MCF 10A (cell line): ENCODE measurements around the gene BET1L. TPM values are rescaled to one million over a fixed set of nuclear protein-coding genes. Genes with fewer than 3 reads are reported as not detected.

Source experiments
- BruUV-seq: library from RNA; stranded (reverse); fragments of 400-500 nt; replicated peaks from 2 replicates; lab custom pipeline; 2021; lab: Mats Ljungman, UMichigan
- CTCF ChIA-PET: fragments of 300-600 bp; sonication (Branson Sonifier 250); formaldehyde crosslinking; extraction: SDS; loops from one replicate; lab custom pipeline; 2021; ENCODE audit warnings: antibody characterized with exemption, inconsistent platforms; lab: Yijun Ruan, JAX
- POLR2A ChIA-PET: fragments of 300-600, 350-650 bp; sonication (Branson Sonifier 250); formaldehyde crosslinking; extraction: SDS; loops from one replicate; lab custom pipeline; 2020; ENCODE audit warnings: antibody characterized with exemption, inconsistent platforms; lab: Yijun Ruan, JAX
- DNase-seq: peaks from one replicate; pipeline ENCODE4 v3.0.0-alpha.2; 2018; ENCODE audit not compliant: unreplicated experiment
- H3K27ac Mint-ChIP-seq: one replicate; pipeline ENCODE4 v1.8.0; 2022; ENCODE audit warnings: mild to moderate bottlenecking, low read depth, mixed read lengths; ENCODE audit not compliant: unreplicated experiment
- H3K27me3 Mint-ChIP-seq: one replicate; pipeline ENCODE4 v1.8.0; 2022; ENCODE audit warnings: mixed read lengths; ENCODE audit not compliant: insufficient read depth, unreplicated experiment
- H3K36me3 Mint-ChIP-seq: one replicate; pipeline ENCODE4 v1.8.0; 2022; ENCODE audit warnings: mild to moderate bottlenecking, moderate library complexity, mixed read lengths; ENCODE audit not compliant: insufficient read depth, unreplicated experiment
- H3K4me1 Mint-ChIP-seq: one replicate; pipeline ENCODE4 v1.8.0; 2022; ENCODE audit warnings: mixed read lengths; ENCODE audit not compliant: insufficient read depth, unreplicated experiment
- H3K4me3 Mint-ChIP-seq: one replicate; pipeline ENCODE4 v1.8.0; 2022; ENCODE audit warnings: mild to moderate bottlenecking, moderate library complexity, mixed read lengths; ENCODE audit not compliant: unreplicated experiment
- H3K9me3 Mint-ChIP-seq: one replicate; pipeline ENCODE4 v1.8.0; 2022; ENCODE audit warnings: mixed read lengths; ENCODE audit not compliant: unreplicated experiment
- intact Hi-C: fragments of 100-400 bp; cut with micrococcal nuclease; formaldehyde crosslinking; loops from 2 replicates; pipeline ENCODE4 v1.14.1; 2022
- total RNA-seq: library from RNA; stranded (reverse); gene quantifications from 2 replicates; pipeline ENCODE4 v1.2.3, GENCODE V29; 2022
- TF ChIP-seq, protein P1 (sequence below): fragments of 200-600 bp; IDR thresholded peaks from one replicate; pipeline ENCODE4 v1.8.0; 2022; ENCODE audit warnings: antibody characterized with exemption, mild to moderate bottlenecking; ENCODE audit not compliant: unreplicated experiment

The BET1L gene
- total RNA-seq, 1 experiment from 2014 or later, result 65.3 TPM

DNA sequence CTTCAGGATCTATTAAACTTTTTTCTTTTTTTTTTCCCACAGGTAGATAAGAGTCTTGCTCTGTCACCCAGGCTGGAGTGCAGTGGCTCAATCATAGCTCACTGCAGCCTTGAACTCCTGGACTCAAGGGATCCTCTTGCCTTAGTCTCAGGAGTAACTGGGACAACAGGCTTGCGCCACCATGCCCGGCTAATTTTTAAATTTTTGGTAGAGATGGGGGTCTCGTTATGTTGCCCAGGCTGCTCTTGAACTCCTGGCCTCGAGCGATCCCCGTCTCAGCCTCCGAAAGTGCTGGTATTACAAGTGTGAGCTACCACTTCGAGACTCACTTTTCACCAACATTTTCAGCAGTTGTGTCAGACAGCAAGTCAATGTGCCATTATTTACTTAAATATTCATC, 28.0 kb upstream of the BET1L start:
- peaks cover 45% of the 10 kb centered on the region for H3K36me3 Mint-ChIP-seq
- DNase-seq, result no peak
- TF ChIP-seq, protein P1, sequence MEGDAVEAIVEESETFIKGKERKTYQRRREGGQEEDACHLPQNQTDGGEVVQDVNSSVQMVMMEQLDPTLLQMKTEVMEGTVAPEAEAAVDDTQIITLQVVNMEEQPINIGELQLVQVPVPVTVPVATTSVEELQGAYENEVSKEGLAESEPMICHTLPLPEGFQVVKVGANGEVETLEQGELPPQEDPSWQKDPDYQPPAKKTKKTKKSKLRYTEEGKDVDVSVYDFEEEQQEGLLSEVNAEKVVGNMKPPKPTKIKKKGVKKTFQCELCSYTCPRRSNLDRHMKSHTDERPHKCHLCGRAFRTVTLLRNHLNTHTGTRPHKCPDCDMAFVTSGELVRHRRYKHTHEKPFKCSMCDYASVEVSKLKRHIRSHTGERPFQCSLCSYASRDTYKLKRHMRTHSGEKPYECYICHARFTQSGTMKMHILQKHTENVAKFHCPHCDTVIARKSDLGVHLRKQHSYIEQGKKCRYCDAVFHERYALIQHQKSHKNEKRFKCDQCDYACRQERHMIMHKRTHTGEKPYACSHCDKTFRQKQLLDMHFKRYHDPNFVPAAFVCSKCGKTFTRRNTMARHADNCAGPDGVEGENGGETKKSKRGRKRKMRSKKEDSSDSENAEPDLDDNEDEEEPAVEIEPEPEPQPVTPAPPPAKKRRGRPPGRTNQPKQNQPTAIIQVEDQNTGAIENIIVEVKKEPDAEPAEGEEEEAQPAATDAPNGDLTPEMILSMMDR, result no peak
- ChIA-PET CTCF (interaction anchor here (0.7 to 1.4 kb wide), 3 partner anchors 16 to 213 kb away, joined by 3 to 4 read pairs (median 4); no protein-coding TSS in a partner anchor), POLR2A (interaction anchor here (0.6 to 6.5 kb wide), 10 partner anchors 9 to 120 kb away, joined by 3 to 136 read pairs (median 4); partner anchors contain the start of genes BET1L and RIC8A)
- no peaks in the 10 kb centered on the region for H3K27me3 Mint-ChIP-seq
- no TSS peak for BruUV-seq
- H3K4me3 Mint-ChIP-seq, result peak overlapping the region; percentile 79
- H3K27ac Mint-ChIP-seq, result no peak overlapping the region
- H3K4me1 Mint-ChIP-seq, result peaks cover 19% of the 10 kb centered on the region
- intact Hi-C loops, result no loop called here
- H3K9me3 Mint-ChIP-seq, result no peaks in the 10 kb centered on the region

GRCh38 chr11:232783-233565, 25.8 kb upstream of the BET1L start:
- no peaks in the 10 kb centered on the region for H3K9me3 Mint-ChIP-seq
- H3K27me3 Mint-ChIP-seq, result no peaks in the 10 kb centered on the region
- peaks cover 19% of the 10 kb centered on the region for H3K4me1 Mint-ChIP-seq
- DNase-seq, result no peak
- intact Hi-C loops, result no loop called here
- ChIA-PET POLR2A (interaction anchor here (0.5 to 6.5 kb wide), 3 partner anchors 14 to 222 kb away, joined by 3 to 136 read pairs (median 4); partner anchors contain the start of genes BET1L and RIC8A), CTCF (interaction anchor here (0.7 kb wide), 1 partner anchor 273 kb away, joined by 3 read pairs; no protein-coding TSS in a partner anchor)
- H3K27ac Mint-ChIP-seq, result peak overlapping the region; percentile 19
- no TSS peak for BruUV-seq
- H3K36me3 Mint-ChIP-seq, result peaks cover 44% of the 10 kb centered on the region
- TF ChIP-seq, protein P1, result no peak
- H3K4me3 Mint-ChIP-seq, result no peak overlapping the region

DNA sequence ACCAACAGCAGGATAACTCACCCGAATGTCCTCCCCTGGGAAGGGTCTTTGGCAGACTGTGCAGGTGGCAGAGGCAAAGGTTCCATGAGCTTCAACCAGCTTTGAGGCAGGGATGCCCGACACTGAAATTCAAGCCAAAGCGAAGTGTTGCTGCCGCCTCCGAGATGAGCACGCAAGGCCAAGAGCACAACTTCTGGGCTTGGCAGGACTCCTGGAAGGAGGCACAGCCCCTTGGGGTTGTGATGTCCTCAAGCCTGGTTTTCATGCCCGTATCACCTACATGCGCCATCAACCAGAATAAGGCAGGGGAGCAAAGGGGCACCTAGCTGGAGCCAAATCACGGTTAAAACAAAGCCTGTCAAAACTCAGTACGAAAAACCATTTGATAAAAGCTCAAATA, 23.2 kb upstream of the BET1L start:
- Mint-ChIP-seq H3K4me1 (peaks cover 26% of the 10 kb centered on the region), H3K27me3 (no peaks in the 10 kb centered on the region), H3K9me3 (no peaks in the 10 kb centered on the region), H3K4me3 (no peak overlapping the region), H3K36me3 (peaks cover 50% of the 10 kb centered on the region), H3K27ac (no peak overlapping the region)
- BruUV-seq, result no TSS peak
- DNase-seq, result no peak
- TF ChIP-seq, protein P1, result no peak
- POLR2A ChIA-PET, result interaction anchor here (2.4 kb wide), 1 partner anchor 22 kb away, joined by 23 read pairs; the partner anchor contains the start of genes BET1L and RIC8A
- CTCF ChIA-PET, result interaction anchor here (1.2 kb wide), 1 partner anchor 18 kb away, joined by 6 read pairs; no protein-coding TSS in a partner anchor
- intact Hi-C loops, result no loop called here

DNA sequence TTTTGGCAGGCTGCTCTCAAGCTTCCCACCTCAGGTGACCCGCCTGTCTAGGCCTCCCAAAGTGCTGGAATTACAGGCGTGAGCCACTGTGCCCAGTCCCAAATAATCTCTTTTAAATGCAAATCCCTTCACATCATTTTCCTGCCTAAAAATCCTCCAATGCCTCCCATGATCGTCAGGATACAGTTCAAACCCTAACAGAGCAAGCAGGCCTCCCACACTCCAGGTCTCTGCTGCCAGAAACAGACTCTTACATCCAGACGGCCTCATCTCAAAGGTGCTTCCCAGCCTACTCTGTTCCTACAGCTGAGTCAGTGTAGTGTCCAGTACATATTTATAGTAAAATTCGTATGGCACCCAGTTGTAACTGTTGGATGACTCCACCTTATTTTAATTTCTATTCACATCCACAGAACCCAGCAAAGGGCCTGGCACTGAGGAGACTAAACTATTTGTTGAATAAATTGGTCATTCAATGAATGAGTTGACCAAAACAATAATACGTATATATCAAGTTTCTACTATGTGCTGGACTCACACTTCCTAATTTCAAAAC, 20.7 kb upstream of the BET1L start:
- Mint-ChIP-seq H3K27ac (no peak overlapping the region), H3K36me3 (peaks cover 48% of the 10 kb centered on the region), H3K9me3 (no peaks in the 10 kb centered on the region), H3K4me1 (peaks cover 12% of the 10 kb centered on the region), H3K27me3 (no peaks in the 10 kb centered on the region), H3K4me3 (no peak overlapping the region)
- TF ChIP-seq, protein P1, result no peak
- intact Hi-C loops, result no loop called here
- ChIA-PET CTCF (interaction anchor here (1.4 to 1.5 kb wide), 2 partner anchors 23 to 134 kb away, joined by 3 to 5 read pairs; no protein-coding TSS in a partner anchor), POLR2A (interaction anchor here (0.6 to 2.4 kb wide), 5 partner anchors 9 to 277 kb away, joined by 3 to 23 read pairs (median 3); partner anchors contain the start of genes BET1L, PSMD13, RIC8A and SIRT3)
- no peak for DNase-seq
- no TSS peak for BruUV-seq
